Stimulated activated CD8-positive, alpha-beta memory T cell treated with anti-CD3 and anti-CD28 coated beads, Interleukin-2, amount 100 ng/mL, for 48 hours (primary cell): Measurements from ENCODE around the gene FYB2.

Experiments
- DNase-seq, 2 donors: peaks; one replicate each; pipeline ENCODE4 v3.0.0-alpha.2; 2020; ENCODE audit warnings: low read depth in 2 of 2

Gene FYB2

DNA sequence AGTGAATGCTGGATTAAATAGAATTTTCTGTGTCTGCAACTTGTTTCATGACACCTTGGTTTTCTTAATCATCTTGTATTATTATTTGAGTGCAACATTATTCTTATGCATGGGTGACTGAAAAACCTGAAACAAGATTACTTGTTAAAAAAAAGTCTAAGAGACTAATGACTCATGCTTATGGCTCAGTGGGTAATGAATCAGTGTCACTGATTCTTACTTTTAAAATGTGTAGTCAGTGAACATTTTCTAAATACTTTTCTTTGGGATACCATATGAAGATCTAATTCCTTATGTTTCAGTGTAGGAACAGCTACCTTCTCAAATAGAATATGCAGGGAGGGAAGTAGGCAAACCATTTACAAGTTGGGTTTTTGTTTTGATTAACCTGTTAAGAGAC lies 108.6 kb downstream of the FYB2 start:
- no peak for DNase-seq

DNA sequence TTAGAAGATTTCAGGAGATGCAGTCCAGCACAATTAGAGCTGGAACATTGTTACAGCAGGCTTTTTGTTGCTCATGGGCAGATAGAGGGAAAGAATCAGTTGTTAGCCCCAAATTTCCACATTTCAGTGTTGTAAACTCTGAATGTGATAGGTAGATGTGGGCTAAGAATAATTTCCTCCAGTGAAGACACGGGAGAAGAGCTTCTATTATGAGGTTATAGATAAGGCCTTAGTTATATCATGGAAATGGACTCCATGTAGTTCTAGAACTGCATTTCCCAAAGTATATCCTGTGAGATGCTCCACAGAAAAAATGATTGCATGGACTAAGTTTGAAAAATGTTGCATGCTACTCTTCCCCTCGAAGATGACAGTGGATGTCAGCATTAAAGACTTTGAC lies 109.2 kb downstream of the FYB2 start:
- no peak for DNase-seq

DNA sequence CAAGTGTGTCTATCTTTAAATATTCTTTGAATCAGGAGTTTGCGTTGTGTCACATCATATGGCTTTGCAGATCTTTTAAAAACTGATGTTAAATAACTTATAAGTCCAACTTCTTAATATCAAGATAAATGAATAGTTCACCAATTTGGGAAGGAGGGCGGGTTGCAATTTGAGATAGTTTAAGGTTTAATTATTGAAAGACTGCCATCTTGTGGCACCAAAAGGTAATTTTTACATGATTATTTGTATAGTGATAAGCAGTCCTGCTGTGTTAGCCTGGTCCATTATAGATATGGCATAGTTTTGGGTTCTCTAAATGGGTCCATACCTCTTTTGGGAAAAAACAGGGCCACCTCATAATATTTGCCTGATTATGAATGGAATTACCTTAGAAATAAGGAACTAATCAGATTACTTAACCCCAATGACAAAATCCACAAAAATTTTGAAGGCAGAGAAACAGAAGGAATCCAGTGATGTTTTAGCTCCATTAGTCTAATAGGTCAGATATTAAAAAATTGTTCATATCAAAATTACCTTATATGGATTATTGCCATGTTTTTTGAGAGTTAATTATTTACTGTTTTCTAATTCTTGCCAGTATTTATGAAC lies 109.8 kb downstream of the FYB2 start:
- no peak for DNase-seq

DNA sequence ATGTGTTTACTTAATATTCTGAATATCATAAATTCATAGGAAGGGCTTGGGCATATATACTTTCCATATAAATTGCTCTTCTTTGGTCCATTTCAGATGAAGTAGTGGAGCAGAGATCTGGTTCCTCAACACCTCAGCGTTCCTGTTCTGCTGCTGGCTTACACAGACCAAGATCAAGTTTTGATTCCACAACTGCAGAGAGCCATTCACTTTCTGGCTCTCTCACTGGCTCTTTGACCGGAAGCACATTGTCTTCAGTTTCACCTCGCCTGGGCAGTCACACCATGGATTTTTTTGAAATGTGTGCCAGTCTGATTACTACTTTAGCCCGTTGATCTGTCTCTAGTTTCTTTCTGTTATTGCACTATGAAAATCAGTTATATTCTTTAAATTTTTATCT lies 111.8 kb downstream of the FYB2 start:
- DNase-seq, result no peak

DNA sequence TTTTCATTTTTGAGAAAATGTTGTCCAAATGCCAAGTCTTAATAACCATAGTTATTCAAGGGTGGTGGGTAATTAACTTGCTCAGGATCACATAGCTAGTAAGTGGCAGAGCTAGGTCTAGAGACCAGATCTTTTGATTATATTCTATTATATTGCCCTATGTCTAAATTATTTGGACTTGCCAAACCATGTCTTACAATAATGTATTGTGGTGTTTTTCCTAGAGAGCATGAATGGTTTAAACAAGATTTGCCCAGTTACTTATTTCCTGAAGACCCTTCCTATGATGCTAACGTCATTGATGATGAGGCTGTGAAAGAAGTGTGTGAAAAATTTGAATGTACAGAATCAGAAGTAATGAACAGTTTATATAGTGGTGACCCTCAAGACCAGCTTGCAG lies 115.5 kb downstream of the FYB2 start:
- DNase-seq, result no peak

DNA sequence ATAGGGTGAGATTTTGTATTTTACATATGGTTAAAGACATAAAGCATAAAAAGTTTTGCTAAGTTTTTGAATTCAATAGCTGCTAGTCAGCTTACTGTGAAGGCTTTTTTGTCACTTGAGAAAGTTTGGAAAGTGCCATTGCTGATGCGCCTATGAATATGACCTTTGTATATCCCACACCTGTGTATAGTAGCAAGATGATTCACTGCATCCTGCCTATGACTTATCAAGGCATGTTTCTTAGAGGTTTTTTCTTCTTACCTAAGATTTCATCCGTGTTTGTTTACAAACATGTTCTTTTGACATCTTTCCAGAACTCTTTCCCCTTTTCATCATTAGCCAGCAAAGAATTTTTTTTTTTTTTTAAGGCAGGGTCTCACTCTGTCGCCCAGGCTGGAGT lies 122.5 kb downstream of the FYB2 start:
- no peak for DNase-seq

DNA sequence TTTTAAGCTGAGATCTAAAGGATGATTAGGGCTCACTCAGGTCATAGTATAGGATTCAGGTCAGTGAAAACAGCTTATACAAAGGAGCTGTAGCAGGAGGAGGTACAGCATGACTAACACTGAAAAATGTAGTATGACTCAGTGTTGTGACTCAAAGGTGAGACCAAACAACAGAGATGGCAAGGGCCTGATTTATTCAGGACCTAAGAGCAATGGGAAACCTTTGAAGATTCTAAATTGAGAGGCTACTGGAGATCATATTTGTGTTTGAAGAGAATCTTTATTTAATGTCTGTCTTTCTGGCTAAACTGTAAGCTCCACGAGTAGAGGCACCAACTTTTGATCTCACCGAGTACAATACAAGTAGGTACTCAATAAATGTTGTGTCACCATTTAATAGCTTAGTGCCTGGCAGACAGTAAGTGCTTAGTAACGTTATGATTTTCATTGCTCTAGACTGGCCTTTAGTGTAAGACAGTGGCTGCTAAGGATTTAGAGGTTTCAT lies 130.6 kb downstream of the FYB2 start:
- no peak for DNase-seq

DNA sequence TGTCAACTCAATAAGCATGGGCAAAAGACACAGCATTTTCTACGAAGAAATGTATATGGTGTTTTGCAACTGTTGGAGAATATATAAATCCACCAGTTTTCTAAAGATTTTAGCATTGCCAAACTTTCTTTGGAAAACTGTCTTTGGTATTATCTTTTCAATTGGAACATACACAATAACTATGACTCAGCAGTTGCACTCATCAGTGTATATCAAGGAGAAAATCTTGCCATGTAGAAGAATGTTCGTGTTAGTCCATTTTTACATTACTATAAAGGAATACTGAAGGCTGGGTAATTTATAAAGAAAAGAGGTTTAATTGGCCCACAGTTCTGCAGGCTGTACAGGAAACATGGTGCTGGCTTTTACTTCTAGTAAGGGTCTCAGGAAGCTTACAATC lies 133.0 kb downstream of the FYB2 start:
- no peak for DNase-seq

DNA sequence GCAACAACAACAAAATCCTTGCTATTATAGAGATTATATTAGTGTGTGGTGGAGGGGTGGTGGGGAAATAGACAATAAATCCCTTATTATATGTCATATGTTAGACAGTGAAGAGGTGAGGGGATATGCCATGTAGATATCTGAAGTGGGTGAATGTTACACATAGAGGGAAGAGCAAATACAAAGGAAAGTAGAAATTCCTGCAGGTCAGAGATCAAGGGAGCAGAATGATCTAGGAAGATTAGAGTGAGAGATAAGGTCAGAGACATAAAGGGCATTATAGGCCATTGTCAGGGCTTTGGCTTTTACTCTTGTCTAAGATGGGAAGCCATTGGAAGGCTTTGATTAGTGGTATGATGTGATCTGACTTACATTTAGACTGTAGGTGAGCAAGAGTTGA lies 135.6 kb downstream of the FYB2 start:
- no peak for DNase-seq

DNA sequence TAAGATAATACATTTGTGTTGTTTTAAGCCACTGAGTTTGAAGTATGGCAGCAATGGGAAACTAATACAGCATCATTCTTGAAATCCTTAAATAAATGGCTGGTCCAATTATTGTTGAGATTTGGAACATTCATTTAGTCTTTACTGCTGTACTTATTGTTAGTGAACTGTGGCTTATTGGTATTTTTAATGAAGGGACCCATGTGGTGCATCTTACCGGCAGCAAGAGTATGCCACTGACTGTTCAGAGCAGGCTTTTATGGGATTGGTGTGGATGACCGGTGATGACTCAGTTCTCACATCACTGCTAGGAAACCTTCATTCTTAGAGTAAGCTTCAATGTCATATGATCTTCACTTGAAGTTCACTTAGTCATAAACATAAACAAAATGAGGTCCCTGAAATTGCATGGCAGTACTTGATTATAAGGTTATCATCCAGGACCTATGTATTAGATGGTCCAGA lies 142.6 kb downstream of the FYB2 start:
- DNase-seq, result no peak

DNA sequence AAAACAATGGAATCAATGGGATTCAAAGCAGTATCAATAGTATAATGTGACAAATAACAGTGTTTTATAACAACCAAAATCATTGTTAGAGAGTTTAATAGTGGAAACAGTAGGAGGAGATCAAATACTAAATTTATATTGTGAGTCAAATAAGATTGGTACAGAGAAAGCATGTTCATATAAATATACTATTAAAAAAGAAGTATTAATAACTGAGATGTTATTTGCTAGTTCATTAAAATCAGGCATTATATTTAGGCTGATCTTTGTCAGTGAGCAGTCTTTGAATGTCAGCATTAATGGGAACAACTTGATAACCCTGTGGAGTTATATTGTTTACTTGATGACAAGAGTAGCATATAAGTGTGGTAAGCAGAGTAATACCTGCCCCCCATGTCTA lies 143.4 kb downstream of the FYB2 start:
- DNase-seq, result no peak

DNA sequence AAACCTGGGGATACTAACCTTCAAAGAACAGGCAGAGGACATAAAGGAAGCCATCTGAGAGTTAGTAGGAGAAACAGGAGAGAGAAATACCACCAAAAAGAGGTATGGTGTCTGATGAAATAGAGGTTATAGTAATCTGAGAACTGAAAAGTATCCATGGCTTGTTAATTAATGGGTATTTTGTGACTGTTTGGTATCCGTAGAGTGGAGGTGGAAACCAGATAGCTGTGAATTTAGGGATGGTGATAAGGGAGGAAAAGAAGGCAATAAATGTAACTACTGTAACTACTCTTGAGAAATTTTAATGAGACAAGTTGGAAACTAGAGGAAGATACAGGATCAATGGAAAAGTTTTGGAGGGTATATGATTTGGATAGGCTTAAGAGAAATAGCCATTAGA lies 146.6 kb downstream of the FYB2 start:
- no peak for DNase-seq

DNA sequence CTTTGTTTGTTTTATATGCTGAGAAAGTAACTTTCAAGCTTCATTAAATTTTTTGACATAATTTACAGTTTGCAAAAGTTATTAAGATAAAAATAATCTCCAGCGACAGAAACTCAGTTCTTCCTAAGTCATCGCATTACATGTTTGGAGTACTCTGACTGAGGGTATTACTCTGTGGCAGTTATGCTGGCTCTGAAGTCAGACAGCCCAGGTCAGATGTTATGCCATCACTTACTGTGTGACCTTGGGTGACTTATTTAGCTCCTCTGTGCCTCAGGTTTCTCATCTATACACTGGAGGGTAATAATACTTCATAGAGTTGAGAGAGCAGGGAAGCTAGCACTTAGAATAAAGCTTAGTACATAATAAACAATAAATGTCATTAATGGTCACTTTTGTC lies 147.7 kb downstream of the FYB2 start:
- no peak for DNase-seq

DNA sequence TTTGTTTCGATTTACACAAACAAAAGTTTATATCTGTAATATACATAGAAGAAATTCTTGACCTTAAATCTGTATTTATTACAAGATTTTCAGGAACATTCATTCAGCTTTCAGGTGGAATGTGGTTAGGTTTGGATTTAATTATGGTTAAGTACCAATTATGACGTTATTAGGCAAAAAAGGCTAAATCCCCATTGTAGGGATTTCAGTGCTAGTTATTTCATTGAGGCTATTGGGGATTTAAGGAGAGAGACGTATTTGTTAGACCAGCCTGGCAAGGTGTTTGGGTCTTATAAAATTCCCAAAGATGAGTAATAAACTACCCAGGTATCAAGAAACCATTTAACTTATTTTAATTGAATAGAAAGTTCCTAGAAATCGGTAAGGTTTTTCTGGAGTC lies 148.1 kb downstream of the FYB2 start:
- no peak for DNase-seq

DNA sequence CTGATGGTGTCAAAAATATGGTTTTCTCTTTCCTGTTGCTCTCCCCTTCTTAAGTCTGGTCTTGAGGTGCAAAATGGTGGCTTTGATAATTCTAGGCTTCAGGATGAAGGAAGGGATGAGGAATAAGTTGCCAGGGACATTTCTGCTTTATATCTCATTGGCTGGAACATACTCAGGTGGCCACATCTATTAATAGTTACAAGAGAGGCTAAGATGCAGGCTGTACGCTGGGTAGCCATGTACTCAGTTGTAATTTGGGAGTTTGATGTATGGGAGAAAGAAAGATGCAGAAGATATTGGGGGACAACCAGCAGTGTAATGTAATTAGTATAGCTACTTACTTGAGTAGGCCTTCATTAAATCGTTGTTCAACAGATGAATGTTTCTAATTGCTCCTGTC lies 148.9 kb downstream of the FYB2 start:
- no peak for DNase-seq
